HL-60 (cell line): Measurements from ENCODE around the gene HS3ST5.

Source experiments
- DNase-seq, 2 experiments: peaks; one replicate each; pipeline ENCODE4 v3.0.0-alpha.2; 2010 to 2020; ENCODE audit warnings: low read depth in 1 of 2, low spot score in 1 of 2
- H3K27ac ChIP-seq: fragments of 250-450 bp; sonication (Bioruptor Pico); replicated peaks from 2 replicates; pipeline ENCODE4 v1.5.1; 2020; ENCODE audit warnings: mild to moderate bottlenecking, moderate library complexity
- H3K27me3 ChIP-seq: fragments of 250-450 bp; sonication (Bioruptor Pico); 2 replicates; pipeline ENCODE4 v1.5.1; 2021; ENCODE audit warnings: mild to moderate bottlenecking, moderate library complexity; ENCODE audit not compliant: insufficient read depth, poor library complexity, severe bottlenecking
- H3K4me3 ChIP-seq: replicated peaks from 2 replicates; pipeline ENCODE4 v1.5.1; 2011; ENCODE audit warnings: mild to moderate bottlenecking, control low read depth, low read length; ENCODE audit not compliant: insufficient read depth
- GABPA ChIP-seq: IDR thresholded peaks from 2 replicates; pipeline ENCODE4 v1.6.1; 2012; ENCODE audit warnings: low read depth
- POLR2AphosphoS5 ChIP-seq: IDR thresholded peaks from 2 replicates; pipeline ENCODE4 v1.6.1; 2012; ENCODE audit warnings: low read depth
- SPI1 ChIP-seq: IDR thresholded peaks from 2 replicates; pipeline ENCODE4 v1.6.1; 2012; ENCODE audit warnings: low read depth, mild to moderate bottlenecking, borderline replicate concordance
- TF ChIP-seq, protein P1 (sequence below): IDR thresholded peaks from 2 replicates; pipeline ENCODE4 v1.6.1; 2012; ENCODE audit warnings: low read depth; ENCODE audit not compliant: insufficient replicate concordance
- TF ChIP-seq, protein P2 (sequence below): IDR thresholded peaks from one replicate; pipeline ENCODE4 v1.5.1; 2011; ENCODE audit warnings: low read length, control low read depth, inconsistent platforms; ENCODE audit not compliant: insufficient read depth

Gene HS3ST5

DNA sequence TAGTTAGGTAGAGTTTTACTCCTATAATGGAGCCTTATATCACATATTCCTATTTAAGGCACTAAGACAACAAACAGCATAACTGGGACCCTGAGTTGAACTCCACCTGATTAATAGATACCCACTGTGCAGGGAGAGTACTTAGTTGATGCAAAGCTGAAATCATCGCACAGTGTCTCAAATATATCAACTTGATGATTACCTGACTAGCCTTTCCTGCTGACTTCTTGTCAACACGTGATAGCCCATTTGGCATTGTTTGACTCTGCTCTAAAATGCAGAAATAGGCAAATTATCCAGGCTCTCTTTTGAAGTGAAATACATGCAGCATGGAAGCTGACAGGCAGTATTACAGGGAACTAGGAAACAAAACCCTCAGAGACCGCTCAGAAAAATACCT, 217.2 kb downstream of the HS3ST5 start:
- no peak overlapping the region for H3K27ac ChIP-seq

GRCh38 chr6:114121913-114122662, 220.7 kb downstream of the HS3ST5 start:
- Histone ChIP-seq H3K27me3 (peaks cover 2% of the 10 kb centered on the region), H3K4me3 (no peak overlapping the region), H3K27ac (no peak overlapping the region)
- no peak for DNase-seq
- no peak for TF ChIP-seq SPI1
- TF ChIP-seq, protein P1, sequence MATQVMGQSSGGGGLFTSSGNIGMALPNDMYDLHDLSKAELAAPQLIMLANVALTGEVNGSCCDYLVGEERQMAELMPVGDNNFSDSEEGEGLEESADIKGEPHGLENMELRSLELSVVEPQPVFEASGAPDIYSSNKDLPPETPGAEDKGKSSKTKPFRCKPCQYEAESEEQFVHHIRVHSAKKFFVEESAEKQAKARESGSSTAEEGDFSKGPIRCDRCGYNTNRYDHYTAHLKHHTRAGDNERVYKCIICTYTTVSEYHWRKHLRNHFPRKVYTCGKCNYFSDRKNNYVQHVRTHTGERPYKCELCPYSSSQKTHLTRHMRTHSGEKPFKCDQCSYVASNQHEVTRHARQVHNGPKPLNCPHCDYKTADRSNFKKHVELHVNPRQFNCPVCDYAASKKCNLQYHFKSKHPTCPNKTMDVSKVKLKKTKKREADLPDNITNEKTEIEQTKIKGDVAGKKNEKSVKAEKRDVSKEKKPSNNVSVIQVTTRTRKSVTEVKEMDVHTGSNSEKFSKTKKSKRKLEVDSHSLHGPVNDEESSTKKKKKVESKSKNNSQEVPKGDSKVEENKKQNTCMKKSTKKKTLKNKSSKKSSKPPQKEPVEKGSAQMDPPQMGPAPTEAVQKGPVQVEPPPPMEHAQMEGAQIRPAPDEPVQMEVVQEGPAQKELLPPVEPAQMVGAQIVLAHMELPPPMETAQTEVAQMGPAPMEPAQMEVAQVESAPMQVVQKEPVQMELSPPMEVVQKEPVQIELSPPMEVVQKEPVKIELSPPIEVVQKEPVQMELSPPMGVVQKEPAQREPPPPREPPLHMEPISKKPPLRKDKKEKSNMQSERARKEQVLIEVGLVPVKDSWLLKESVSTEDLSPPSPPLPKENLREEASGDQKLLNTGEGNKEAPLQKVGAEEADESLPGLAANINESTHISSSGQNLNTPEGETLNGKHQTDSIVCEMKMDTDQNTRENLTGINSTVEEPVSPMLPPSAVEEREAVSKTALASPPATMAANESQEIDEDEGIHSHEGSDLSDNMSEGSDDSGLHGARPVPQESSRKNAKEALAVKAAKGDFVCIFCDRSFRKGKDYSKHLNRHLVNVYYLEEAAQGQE = no peak
- no peak for TF ChIP-seq POLR2AphosphoS5
- TF ChIP-seq, protein P2, sequence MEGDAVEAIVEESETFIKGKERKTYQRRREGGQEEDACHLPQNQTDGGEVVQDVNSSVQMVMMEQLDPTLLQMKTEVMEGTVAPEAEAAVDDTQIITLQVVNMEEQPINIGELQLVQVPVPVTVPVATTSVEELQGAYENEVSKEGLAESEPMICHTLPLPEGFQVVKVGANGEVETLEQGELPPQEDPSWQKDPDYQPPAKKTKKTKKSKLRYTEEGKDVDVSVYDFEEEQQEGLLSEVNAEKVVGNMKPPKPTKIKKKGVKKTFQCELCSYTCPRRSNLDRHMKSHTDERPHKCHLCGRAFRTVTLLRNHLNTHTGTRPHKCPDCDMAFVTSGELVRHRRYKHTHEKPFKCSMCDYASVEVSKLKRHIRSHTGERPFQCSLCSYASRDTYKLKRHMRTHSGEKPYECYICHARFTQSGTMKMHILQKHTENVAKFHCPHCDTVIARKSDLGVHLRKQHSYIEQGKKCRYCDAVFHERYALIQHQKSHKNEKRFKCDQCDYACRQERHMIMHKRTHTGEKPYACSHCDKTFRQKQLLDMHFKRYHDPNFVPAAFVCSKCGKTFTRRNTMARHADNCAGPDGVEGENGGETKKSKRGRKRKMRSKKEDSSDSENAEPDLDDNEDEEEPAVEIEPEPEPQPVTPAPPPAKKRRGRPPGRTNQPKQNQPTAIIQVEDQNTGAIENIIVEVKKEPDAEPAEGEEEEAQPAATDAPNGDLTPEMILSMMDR = no peak
- TF ChIP-seq GABPA = no peak

More for the DNA sequence above, 217.2 kb downstream of the HS3ST5 start:
- TF ChIP-seq GABPA (no peak), POLR2AphosphoS5 (no peak), SPI1 (no peak)
- TF ChIP-seq, protein P2 = no peak
- TF ChIP-seq, protein P1 = no peak
- no peak for DNase-seq
- Histone ChIP-seq H3K27me3 (peaks cover 2% of the 10 kb centered on the region), H3K4me3 (no peak overlapping the region)

DNA sequence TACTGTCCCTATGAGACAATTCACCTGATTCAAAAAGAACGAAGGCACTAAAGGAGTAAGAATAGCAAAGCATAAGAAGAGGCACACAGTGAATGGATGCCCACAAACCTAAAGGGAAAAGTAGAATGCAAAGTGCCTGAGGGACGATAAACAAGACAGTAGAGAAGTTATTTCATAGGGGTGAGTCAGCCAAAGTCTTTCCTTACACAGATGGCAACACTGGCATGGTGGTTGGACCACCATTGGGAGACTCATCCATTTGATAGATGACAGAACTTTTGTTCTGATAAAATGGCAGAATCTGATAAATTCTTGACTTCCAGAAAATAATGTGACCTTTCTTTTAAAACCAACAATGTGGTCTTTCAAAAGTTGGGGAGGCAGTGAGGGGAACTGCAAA, 223.8 kb downstream of the HS3ST5 start:
- Histone ChIP-seq H3K27me3 (peaks cover 2% of the 10 kb centered on the region), H3K27ac (no peak overlapping the region), H3K4me3 (no peak overlapping the region)
- TF ChIP-seq, protein P1 = no peak
- TF ChIP-seq POLR2AphosphoS5 (no peak), SPI1 (no peak), GABPA (no peak)
- TF ChIP-seq, protein P2 = no peak
- no peak for DNase-seq
